Testis (tissue), 2 donors: ENCODE data around the gene PKHD1.

Experiments
- POLR2A ChIP-seq: fragments of 450-650 bp; IDR thresholded peaks from one replicate; pipeline ENCODE4 v1.6.1; 2017; ENCODE audit warnings: antibody characterized with exemption, mild to moderate bottlenecking, moderate library complexity
- TF ChIP-seq, protein P1 (sequence below), 3 experiments: fragments of 450-650 bp in 2 of 3; fragments of 200-600 bp in 1 of 3; sonication (generic) in 1 of 3; IDR thresholded peaks; one replicate each; pipeline ENCODE4 v1.5.1; 2016 to 2019; ENCODE audit warnings: antibody characterized with exemption in 3 of 3, mild to moderate bottlenecking in 2 of 3, moderate library complexity in 1 of 3

- TF ChIP-seq, protein P1, sequence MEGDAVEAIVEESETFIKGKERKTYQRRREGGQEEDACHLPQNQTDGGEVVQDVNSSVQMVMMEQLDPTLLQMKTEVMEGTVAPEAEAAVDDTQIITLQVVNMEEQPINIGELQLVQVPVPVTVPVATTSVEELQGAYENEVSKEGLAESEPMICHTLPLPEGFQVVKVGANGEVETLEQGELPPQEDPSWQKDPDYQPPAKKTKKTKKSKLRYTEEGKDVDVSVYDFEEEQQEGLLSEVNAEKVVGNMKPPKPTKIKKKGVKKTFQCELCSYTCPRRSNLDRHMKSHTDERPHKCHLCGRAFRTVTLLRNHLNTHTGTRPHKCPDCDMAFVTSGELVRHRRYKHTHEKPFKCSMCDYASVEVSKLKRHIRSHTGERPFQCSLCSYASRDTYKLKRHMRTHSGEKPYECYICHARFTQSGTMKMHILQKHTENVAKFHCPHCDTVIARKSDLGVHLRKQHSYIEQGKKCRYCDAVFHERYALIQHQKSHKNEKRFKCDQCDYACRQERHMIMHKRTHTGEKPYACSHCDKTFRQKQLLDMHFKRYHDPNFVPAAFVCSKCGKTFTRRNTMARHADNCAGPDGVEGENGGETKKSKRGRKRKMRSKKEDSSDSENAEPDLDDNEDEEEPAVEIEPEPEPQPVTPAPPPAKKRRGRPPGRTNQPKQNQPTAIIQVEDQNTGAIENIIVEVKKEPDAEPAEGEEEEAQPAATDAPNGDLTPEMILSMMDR (IDR thresholded peaks at IDR 0.05), result no peak
- TF ChIP-seq POLR2A, result no peak
Measured at GRCh38 chr6:51949526-51949925, 137.9 kb downstream of the PKHD1 start.
